HG03565 (cell line): Measurements from ENCODE around the gene C16orf96.

Experiments used
- ATAC-seq: cut with Tn5 transposase; IDR thresholded peaks from one replicate; pipeline ENCODE4 v1.9.1; 2021; ENCODE audit warnings: mild to moderate bottlenecking, moderate library complexity; ENCODE audit not compliant: unreplicated experiment

Gene C16orf96

GRCh38 chr16:4641895-4642294 lies 85.8 kb downstream of the C16orf96 start:
- no peak for ATAC-seq

GRCh38 chr16:4646773-4647643 lies 90.9 kb downstream of the C16orf96 start:
- no peak for ATAC-seq

GRCh38 chr16:4647644-4647980 lies 91.5 kb downstream of the C16orf96 start:
- ATAC-seq, result no peak

- ATAC-seq, result no peak
These were observed 92.8 kb downstream of the C16orf96 start for GRCh38 chr16:4648917-4649316.

GRCh38 chr16:4649744-4650442 lies 93.8 kb downstream of the C16orf96 start:
- no peak for ATAC-seq
